ENCODE data around the gene CTTNBP2.

CTTNBP2 gene

DNA sequence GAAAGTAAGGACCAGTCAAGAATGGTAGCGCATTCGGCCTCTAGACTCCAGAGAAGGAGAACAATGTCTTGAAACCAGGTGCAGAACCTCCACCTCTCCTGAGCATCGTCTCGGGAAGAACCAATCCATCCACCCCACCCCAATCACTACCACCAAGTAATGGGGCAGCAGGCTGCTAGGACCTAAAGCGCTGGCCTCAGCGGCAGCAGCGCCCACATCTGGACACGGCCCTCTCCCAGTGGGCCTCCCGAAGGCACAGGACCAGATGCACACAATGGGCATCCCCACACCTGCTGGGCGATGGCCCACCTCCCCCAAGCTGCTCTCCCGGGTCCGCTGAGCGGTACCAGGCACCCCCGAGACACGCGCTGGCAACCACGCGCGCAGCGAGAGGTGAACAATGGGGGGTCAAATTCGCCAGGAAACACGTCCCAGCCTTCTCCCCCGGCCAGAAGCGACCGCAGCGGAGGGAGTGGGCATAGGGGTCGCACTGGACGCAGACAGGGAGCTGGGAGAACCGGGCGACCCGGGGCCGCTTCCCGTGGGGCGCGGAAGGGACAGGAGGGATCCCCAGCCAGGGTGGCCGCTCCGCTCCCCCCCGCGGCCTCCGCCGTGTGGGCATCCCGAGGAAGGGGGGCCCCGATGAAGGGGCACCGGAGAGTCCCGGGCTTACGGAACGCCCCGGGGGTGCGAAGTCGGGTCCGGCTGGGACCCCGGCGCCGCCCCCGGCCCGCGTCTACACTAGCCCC, 506 bp downstream of the CTTNBP2 start:
- DNase-seq (ENCODE audit: low read depth in 2 of 3, low spot score in 1 of 3) = no peak

DNA sequence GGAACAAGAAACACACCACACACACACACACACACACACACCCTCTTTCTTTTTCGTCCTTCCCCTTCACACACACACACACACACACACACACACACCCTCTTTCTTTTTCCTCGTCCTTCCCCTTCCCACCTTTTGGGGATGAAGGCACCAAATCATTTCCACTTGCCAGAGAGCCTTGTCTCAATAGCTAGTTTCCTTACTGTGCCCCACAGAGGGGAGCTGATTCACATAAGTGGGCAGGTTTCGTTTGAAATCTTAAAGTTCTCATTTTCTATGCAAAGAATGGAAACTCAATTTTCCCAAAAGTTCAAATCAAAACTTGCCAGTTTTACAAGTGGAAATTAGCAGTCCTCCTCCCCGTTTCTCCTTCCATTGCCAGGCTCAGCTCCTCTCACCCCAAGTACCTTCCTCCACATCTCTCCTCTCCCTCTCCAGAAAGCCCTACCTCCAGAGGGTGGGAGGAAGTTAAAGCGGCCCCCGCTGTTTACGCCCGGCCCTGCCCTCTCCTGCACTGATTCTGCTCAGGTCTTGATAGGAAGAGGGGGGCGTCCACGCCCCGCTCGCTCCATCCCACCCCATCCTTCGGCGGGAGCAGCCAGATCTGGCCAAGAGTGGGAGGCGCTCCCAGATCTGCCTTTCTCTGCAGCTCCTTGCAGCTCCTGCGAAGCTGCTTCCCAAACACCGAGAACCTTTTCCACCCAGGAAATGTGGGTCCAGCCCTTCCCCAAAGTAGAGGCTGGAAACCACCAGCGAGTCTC, 1.3 kb downstream of the CTTNBP2 start:
- DNase-seq (ENCODE audit: low read depth in 2 of 3, low spot score in 1 of 3) = no peak

DNA sequence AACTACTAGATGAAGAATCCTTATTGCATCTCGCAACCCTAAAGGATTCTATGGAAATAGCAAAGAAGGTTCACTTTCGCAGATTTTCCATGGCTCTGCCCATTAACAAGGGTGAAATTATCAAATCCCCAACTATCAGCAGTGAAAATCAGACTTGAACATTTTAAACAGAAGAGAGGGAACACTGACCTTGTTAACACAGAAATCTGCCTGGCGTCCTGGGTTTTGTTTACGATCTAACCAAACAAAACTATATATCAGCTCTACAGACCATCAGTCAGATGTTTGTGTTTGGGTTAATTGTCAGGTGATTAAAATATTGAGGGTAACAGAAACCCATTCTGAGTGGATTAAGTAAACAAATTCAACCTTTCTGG, 1.9 kb downstream of the CTTNBP2 start:
- DNase-seq (ENCODE audit: low read depth in 2 of 3, low spot score in 1 of 3) = no peak

DNA sequence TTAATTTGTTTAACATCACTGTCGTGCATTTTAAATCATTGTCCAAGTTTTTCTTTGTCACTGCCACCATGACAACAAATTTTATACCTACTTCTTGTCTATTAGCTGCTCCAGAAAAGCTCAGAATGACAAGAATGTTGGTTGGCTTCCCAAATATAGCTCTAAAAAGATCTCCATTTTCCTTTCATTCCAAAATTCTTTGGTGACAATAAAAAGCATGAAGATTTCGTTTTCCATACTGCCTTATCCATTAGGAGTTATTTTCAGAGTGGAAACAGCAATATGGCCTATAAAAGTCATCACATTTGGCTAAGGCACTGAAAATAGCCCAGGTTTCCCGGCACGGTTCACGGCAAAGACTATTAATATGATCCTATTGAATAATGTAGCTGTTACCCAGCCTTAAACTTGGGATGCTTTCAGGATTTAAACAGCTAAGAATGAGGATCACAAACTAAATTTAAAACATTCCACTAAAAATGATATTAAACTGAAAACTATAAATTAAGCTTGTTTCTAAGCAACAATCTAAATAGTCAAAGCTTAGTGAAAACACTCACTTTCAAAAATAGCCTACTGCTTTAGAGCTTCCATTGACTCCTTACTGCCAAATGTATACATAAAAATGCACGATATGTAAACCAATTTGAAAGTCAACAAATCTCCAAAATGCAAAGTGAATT, 2.7 kb downstream of the CTTNBP2 start:
- no peak for DNase-seq (ENCODE audit: low read depth in 2 of 3, low spot score in 1 of 3)

DNA sequence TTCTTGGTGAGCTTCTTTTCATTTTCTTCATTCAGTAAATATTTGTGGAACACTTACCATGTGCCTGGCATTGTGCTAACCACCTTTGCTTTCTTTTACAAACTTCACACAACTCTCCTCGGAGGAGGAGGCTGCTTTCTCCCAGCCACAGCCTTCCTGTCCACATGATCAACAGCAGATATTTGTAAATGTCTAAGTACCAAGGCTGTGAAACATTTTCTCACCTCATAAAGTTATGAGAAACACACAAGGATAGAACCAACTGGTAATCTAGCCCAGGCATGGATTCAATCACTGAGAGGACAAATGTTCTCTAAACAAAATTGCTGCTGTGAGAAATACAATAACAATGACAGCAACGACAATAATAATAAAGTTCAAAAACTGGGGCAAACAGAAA, 3.9 kb downstream of the CTTNBP2 start:
- no peak for DNase-seq (ENCODE audit: low read depth in 2 of 3, low spot score in 1 of 3)

DNA sequence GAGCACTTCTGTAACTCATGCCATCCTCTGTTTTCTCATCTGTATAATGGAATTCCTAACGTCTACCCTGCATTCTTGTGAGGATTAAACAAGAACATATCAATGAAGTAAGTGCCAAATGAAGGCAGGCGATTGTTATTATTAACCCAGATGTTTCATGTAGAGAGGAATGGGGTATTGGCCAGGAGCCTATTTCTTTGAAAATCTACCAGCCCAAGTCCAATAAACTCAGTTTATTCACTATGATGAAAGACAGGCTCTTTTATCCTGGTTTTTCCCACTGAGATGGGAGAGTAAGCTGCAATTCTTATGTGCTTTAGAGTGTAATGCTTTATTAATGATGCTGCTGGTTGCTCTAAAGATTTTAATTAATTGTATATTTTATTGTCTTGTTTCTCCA, 9.6 kb downstream of the CTTNBP2 start:
- DNase-seq (ENCODE audit: low read depth in 2 of 3, low spot score in 1 of 3) = no peak

DNA sequence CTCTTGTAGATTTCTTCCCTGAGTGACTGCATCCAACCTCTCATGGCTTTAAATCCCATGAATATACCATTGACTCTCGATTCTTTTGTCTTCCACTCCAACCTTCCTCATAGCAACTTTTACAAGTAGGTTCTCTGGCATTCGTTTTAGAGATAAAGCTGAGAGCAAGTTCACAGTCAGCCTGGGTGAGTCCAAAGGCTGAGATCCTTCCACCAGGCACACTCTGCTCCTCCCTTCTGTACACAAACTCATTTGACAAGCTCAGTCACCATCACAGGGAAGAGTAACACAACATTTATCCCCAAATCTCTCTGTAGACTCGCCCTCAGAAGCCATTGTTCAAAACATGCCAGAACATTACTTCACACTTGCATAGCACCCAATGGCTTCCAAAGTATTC, 10.9 kb downstream of the CTTNBP2 start:
- no peak for DNase-seq (ENCODE audit: low read depth in 2 of 3, low spot score in 1 of 3)

DNA sequence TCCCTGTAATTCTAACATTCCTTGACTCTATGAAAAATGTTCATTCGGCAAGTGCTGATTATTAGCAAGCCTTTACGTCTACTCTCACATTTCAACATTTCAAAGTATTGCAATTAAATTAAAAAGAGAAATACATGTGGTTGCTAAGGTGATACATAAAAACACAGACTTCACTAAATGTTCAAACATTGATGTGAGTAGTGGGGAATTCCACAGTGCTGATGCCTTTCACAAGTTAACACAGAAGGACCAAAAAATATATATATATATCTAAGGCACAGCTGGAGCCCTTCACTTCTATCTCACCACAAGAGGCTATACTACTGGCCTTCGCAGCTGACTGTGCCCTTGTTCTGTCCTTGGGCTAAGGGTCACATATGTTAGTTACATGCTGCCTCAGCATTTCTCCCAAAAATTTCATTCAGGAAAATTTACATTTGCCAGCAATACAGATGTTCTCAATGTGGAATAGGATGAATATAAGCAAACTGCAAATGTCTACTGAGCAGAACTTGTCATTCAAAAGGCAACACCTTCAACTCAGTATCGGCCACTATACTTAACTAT, 13.9 kb downstream of the CTTNBP2 start:
- DNase-seq (ENCODE audit: low read depth in 2 of 3, low spot score in 1 of 3) = no peak

DNA sequence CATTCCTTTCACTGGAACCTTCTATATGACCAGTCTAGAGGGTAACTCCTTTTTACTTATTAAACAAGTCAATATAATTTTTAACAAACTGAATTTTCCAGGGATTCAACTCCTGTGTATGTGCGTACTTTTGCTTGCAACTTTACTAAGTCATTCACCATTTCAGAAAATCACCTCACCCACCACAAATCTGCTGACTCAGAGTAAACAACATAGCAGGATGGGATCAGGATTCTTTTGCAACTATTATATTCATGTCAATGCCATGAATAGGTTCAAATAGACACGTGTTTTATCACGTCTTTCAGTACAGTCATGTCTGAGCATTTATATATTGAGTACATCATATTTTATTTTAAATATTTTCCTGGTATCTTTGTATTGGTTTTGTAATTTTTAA, 14.5 kb downstream of the CTTNBP2 start:
- DNase-seq (ENCODE audit: low read depth in 2 of 3, low spot score in 1 of 3) = no peak

DNA sequence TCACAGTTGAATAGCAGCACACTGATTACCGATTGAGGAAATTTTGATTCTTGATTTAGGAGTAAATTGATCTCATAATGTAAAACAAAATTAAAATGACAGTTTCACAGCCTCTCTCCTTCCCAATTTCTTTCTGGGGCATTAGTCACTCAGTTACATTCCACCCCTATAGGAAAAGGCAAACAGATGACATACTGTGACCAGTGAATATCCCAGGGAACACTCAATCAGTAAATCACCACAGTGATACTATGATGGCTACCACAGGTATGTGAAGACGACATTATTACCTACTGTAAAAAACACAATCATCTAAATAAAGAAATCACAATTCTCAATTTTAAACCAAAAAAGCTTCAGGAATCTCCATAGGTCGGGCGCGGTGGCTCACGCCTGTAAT, 15.5 kb downstream of the CTTNBP2 start:
- DNase-seq (ENCODE audit: low read depth in 2 of 3, low spot score in 1 of 3) = no peak

DNA sequence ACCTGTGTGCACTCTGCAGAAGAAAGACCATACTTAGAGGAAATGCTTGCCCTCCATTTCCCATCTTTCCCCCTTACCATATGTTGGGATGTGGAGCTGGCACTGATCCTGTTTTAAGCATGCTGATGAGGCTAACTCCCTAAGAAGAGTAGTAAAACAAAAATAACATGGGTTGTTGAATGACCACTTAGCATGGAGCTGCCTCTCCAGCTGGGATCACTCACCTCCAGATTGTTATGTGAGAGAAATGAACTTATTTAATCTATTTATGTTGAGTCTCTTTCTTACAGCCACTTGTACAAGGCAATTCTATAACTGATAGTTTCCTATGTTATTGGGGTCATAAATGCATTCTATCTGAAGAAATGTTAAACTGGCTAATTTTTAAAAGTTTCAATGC, 17.0 kb downstream of the CTTNBP2 start:
- DNase-seq (ENCODE audit: low read depth in 2 of 3, low spot score in 1 of 3) = no peak

DNA sequence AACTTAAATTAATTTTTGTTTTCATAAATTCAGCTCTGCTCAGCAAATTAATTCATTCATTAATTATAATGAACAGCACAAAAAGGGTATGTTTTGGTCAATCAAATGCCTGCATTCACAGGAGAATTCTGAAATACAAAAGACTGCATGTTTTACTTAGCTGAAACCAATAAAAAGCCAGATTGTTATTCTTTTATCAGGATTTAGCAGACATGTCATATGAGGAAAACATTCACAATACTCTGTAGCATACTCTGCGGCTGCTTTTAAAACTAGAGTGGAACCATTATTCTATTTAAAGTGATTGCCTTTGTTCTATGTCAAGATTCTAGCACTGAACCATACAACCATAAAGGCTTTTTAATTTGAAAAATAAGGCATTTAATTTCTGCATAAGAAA, 19.1 kb downstream of the CTTNBP2 start:
- DNase-seq (ENCODE audit: low read depth in 2 of 3, low spot score in 1 of 3) = no peak

DNA sequence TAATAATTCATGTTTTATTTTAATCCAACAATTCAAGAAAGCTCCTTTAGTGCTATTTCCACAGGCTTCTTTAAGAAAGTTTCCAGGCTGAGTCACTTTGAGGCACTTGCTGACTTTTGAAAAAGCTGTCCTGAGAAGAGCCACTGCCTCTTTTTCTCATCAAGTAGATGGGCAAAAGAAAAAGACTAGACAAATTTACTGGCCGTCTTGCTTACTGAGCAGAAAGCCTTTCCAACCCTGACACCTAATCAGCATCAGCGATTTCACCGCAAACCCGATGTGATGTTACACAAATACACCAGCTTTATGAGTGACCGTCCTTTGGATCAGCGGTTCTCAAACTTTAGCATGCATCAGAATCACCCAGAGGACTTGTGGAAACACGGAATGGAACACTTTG, 24.3 kb downstream of the CTTNBP2 start:
- no peak for DNase-seq (ENCODE audit: low read depth in 2 of 3, low spot score in 1 of 3)

DNA sequence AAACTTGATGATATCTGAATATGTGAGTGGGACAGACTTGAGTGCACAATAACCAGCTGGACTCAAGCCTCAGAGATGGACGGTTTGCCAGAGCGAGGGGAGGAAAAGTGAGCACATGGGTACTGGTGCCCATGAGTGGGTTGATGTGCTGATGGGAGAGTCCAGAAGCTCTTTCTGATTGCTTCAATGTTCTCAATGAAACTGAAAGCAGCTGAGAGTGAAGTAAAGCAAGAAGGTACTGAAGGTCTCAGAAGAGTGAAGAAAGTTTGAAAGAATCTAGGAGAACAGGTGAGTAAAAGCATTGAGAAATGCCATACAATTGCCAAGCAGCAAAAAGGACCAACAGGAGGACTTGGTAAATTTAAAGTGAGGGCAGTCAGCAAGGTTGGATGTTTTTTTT, 28.6 kb downstream of the CTTNBP2 start:
- DNase-seq (ENCODE audit: low read depth in 2 of 3, low spot score in 1 of 3) = no peak

DNA sequence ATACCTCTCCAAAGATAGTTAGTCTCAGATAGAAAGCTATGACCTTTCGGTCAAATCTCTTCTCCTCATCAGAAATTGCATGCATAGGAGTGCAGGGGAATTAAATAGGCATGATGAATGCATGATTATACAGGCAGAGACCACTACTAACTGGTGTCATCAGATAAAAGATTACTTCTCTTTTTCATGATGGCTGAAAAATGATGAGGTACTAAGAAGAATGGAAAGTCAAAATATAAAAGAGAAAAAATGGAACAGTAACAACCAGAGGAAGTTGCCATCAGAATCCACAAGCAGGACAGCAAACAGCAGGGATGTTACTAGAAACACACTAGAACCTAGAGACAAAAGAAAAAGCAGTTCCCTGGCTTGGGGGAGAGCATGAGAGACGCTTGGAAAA, 31.6 kb downstream of the CTTNBP2 start:
- no peak for DNase-seq (ENCODE audit: low read depth in 2 of 3, low spot score in 1 of 3)

DNA sequence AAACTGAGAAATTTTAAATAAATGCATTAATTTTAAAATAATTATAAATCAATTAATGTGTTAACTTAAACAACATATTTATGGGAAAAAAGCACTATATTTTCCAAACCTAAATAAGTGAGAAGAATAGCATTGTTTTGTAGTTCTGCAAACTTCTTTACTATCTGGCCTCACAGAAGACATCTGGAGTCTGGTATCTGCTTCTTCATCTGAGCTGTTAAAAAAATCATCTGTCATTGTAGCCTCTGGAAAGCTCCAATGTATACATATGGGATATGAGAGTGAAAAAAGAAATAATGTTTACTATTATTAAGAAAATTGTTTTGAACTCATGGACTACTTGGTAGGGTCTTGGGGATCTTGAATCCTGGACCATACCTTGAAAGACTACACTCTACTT, 32.2 kb downstream of the CTTNBP2 start:
- DNase-seq (ENCODE audit: low read depth in 2 of 3, low spot score in 1 of 3) = no peak

DNA sequence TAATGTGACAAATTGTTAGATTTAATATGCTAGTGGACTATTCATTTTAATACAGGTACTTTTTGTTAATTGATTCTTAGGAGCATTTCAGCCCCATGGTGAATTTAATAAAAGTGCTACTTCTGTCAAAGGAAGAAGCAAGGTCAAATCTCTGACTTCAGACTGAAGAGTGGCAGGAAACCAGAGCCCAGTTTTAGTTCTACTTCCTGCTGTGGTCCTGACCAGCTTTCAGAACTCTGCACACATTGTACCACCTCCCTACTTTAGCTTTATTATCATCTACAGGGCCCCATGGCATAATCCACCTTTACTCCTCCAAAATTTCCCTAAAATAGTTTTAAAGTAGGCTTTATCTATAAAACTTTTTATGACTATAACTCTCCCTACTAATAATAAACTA, 33.7 kb downstream of the CTTNBP2 start:
- DNase-seq (ENCODE audit: low read depth in 2 of 3, low spot score in 1 of 3) = no peak

DNA sequence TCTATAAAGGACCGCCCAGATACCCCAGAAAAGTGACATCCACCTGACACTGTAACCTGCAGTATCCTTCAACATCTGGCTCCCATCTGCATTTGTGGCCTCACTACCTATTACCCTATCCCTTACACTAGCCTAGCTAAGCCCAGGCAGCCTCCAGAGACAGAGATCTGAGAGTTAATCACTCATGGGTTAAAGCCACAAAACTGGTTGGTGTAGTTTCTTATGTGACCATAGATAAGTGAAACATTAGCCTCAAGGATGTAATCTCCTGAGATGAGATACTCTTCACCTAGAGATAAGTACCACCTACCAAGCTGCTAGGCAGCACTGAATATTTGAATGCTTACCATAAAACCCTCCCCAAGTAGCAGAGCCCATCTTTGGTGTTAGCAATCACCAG, 35.4 kb downstream of the CTTNBP2 start:
- no peak for DNase-seq (ENCODE audit: low read depth in 2 of 3, low spot score in 1 of 3)

DNA sequence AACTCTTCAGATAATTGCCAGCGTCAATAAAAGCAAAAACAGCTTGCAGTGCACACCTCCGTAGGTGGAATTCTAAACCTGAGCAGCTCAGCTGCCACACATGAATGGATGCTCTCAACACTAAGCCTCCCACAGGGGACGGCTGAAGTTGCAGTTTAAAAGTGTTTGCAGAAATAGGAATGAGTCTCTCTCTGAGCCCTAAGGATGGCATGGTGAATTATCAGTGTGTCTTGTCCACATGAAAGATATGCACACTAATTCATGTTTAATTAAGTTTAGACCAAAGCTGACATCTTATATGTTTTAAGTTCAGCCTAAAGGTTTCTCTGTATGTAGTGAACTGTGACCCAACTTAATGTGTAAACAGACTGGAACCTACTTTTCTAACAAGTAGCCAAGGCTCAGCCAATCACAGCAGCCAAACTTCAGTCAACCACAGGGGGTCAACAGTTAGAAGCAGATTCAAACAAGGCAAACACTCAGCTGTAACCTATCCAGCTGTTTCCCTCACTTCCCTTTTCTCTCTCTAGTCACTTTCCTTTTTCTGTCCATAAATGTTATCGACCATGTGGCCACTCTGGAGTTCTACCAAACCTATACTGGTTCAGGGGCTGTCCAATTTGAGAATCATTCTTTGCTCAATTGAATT, 38.1 kb downstream of the CTTNBP2 start:
- no peak for DNase-seq (ENCODE audit: low read depth in 2 of 3, low spot score in 1 of 3)

DNA sequence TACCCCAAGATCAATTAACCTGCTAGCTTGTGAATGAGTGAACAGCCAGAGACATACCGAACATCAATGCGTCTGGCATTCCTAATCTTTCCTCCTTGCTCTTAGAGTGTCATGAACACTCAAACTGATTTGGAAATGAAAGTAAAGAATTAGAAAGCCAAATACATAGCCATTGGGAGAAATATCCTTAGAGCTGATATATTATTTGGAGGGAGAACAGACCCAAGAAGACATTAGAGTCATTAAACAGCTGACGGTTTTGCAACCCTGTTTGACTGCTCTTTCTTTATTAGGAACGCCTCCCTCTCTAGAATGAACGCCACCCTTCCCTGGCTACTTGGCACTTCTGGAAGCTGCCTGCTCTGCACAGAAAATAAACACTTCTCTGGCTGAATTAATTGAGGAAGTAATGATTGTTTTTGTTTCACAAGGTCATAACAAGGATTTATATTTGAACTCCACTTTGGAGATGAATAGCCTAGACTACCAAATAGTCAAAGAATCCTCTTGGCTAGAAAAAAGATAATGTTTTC, 42.8 kb downstream of the CTTNBP2 start:
- DNase-seq (ENCODE audit: low read depth in 2 of 3, low spot score in 1 of 3) = no peak

DNA sequence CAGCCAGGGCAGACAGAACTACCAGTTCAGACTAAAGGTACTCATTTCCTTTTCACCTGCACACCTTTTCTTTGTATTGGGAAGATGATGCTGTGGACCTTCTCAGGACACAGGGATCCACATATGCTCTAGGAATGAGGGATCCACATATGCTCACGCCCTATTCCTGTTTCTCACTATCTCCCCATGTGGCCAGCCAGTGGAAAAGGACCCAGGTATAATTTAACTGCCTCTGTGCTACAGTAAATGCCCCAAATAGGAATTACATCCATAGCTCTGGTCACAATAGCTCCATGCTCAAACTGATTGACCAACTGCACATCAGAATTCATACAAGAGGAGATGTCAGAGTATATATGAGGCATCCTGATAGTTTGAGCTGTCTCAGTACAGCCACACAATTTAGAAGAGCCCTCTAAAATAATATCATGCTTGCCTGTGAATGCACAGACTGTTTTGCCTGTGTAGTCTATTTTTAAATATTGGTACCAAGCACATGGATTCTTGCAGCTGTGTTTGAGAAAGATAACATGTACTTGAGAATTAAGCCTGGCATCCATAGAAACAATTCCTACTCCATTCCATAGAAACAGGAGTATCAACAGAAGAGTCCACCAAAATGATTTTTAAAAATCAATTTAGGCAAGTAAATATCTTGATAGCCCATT, 43.7 kb downstream of the CTTNBP2 start:
- no peak for DNase-seq (ENCODE audit: low read depth in 2 of 3, low spot score in 1 of 3)

Measured in stimulated activated CD4-positive, alpha-beta T cell treated with anti-CD3 and anti-CD28 coated beads, Interleukin-12 subunit alpha, Interleukin-12 subunit beta, amount 100 ng/mL, for 48 hours (primary cell).